ENCODE measurements around the gene RPTOR. TPM values are rescaled to one million over a fixed set of nuclear protein-coding genes. Genes with fewer than 3 reads are reported as not detected.

Gene RPTOR, protein sequence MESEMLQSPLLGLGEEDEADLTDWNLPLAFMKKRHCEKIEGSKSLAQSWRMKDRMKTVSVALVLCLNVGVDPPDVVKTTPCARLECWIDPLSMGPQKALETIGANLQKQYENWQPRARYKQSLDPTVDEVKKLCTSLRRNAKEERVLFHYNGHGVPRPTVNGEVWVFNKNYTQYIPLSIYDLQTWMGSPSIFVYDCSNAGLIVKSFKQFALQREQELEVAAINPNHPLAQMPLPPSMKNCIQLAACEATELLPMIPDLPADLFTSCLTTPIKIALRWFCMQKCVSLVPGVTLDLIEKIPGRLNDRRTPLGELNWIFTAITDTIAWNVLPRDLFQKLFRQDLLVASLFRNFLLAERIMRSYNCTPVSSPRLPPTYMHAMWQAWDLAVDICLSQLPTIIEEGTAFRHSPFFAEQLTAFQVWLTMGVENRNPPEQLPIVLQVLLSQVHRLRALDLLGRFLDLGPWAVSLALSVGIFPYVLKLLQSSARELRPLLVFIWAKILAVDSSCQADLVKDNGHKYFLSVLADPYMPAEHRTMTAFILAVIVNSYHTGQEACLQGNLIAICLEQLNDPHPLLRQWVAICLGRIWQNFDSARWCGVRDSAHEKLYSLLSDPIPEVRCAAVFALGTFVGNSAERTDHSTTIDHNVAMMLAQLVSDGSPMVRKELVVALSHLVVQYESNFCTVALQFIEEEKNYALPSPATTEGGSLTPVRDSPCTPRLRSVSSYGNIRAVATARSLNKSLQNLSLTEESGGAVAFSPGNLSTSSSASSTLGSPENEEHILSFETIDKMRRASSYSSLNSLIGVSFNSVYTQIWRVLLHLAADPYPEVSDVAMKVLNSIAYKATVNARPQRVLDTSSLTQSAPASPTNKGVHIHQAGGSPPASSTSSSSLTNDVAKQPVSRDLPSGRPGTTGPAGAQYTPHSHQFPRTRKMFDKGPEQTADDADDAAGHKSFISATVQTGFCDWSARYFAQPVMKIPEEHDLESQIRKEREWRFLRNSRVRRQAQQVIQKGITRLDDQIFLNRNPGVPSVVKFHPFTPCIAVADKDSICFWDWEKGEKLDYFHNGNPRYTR (N-terminal part only)
- total RNA-seq (2022; extraction: Qiagen RNA extraction; ENCODE audit: low read depth): 26.7 to 32.2 TPM (median 30.7 TPM) in 5 replicates

DNA sequence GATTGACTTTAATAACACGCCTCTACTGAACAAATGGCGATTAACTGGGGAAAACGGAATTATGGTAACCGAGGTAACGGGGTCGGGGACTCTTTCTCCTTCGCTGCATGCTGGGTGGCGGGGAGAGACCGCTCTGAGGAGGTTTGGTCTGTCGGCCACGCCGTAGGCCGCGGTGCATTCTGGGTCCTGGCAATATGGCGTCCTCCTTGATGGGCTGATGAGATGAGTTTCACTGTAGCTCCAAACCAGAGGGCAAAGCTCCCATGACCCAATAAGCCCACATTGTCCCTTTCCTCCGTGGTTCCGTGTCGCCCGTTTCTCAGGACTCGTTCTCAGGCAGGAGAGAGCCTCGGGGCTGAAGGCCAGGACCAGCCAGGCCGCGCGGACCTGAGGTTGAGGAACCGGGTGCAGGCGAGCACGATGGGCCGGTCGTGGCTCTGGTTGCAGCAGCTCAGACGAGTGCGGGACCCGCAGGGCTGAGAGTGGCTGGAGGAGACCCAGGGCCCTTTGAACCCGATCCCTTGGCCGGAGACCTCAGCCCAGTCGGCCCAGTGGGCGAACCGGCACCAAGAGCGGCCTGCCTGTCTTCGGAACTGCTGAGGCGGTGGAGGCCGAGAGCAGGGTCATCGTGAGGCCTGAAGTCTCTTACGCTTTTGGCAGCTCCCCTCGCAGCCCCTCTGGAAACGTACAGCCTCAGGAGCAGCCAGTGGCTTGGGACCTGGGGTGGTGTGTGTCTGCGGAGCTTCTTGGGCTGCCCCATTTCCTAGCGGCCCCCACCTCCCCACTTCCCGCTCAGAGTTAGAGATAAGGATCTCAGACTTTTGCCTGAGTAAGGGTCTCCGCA is at the start of gene RPTOR:
Gene RPTOR (plus strand): TSS at position 184 of the 844 bp plus-strand sequence. CDS start 792 bp downstream, outside the sequence.

DNA sequence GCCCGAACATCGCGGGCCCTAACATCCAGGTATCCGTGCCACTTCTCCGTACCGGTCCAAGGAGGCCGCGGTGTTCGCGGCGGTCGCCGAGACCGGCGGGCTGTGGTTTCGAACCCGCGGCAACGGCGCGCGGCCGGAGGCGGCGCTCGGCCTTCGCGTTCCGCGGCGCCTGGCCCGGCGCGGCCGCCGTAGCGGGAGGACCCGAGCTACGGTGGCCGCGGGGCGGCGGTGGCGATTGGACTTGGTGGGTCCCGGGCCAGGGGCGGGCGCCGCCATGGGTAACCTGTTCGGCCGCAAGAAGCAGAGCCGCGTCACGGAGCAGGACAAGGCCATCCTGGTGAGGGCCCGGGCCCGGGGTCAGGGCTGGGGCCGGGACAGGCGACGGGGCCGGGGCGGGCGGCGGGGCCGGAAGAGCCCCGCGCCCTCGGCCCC is 447.0 kb downstream of the RPTOR start, which contains the start of gene CHMP6:
Gene CHMP6 (plus strand): TSS at position 197 of the 432 bp plus-strand sequence. CDS start 78 bp downstream, at position 275.

Other genes with a start within 250 kb of the RPTOR start
- 42.3 to 51.6 TPM (median 48.2 TPM) in 5 replicates for gene ENDOV, start 129.7 kb upstream of the RPTOR start, total RNA-seq (2022; extraction: Qiagen RNA extraction; ENCODE audit: low read depth)
- 81.9 to 151 TPM (median 124 TPM) in 5 replicates for gene NPTX1, start 68.2 kb upstream of the RPTOR start, total RNA-seq (2022; extraction: Qiagen RNA extraction; ENCODE audit: low read depth)